NCI-H2196 treated with DMSO at 0.1 percent for 48 hours (cell line): ENCODE results near the gene MYH14.

ENCODE experiments used
- DNase-seq: peaks from one replicate; lab custom pipeline; 2025; ENCODE audit not compliant: unreplicated experiment; lab: John Stamatoyannopoulos, UW

Gene MYH14

GRCh38 chr19:50287331-50287730 lies 83.9 kb downstream of the MYH14 start:
- no peak for DNase-seq

DNA sequence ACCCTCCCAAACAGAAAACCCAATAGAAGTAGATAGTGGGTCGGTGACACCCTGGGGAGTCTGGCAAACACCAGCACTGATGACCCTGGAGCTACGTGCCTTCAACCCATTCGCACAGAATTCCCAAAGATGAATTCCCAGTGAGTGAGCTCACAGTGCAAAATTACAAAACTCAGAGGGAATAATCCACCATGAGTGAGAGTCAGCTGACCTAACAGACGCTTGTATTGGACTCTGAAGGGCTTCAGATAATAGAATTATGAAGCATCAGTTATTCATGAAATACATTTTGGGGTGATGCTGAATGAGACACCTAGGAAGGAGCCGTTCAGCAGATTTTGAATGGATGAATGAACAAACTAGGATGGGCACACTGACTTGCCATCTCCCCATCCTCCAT lies 85.5 kb downstream of the MYH14 start:
- no peak for DNase-seq

DNA sequence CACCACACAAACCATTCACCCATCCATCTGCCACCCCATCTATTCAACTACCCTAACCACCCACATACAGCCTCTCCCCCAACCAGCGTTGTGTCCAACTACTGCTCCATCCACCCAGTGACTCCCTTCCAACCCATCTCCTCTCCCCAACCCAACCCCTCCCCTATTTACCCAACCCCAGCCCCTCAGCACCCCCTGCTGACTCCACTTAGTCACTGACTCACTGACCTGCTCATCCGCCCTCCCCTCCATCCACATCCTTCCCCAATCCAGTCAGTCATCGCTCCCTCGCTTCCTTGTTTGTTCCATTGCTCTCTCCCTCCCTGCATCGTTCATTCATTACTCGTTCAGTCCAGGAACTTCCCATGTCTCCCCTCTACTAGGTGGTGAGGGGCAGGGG lies 86.6 kb downstream of the MYH14 start:
- no peak for DNase-seq

DNA sequence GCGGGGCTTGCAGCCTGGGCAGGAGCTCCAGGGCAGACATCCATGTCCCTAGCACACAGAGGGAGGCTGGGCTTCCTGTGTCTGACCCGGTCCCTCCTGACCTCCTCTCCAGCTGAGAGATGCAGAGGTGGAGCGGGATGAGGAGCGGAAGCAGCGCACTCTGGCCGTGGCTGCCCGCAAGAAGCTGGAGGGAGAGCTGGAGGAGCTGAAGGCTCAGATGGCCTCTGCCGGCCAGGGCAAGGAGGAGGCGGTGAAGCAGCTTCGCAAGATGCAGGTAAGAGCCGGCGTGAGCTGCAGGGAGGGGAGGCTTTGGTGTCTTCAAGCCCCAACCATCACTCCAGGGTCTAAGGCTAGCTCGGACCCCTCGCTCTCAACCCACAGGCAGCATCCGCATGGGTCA lies 87.4 kb downstream of the MYH14 start:
- DNase-seq, result no peak

GRCh38 chr19:50292216-50292827 lies 88.9 kb downstream of the MYH14 start:
- DNase-seq, result no peak

GRCh38 chr19:50293263-50294004 lies 90.0 kb downstream of the MYH14 start:
- DNase-seq, result no peak

- no peak for DNase-seq
Measured at GRCh38 chr19:50300051-50300450, 96.6 kb downstream of the MYH14 start.

DNA sequence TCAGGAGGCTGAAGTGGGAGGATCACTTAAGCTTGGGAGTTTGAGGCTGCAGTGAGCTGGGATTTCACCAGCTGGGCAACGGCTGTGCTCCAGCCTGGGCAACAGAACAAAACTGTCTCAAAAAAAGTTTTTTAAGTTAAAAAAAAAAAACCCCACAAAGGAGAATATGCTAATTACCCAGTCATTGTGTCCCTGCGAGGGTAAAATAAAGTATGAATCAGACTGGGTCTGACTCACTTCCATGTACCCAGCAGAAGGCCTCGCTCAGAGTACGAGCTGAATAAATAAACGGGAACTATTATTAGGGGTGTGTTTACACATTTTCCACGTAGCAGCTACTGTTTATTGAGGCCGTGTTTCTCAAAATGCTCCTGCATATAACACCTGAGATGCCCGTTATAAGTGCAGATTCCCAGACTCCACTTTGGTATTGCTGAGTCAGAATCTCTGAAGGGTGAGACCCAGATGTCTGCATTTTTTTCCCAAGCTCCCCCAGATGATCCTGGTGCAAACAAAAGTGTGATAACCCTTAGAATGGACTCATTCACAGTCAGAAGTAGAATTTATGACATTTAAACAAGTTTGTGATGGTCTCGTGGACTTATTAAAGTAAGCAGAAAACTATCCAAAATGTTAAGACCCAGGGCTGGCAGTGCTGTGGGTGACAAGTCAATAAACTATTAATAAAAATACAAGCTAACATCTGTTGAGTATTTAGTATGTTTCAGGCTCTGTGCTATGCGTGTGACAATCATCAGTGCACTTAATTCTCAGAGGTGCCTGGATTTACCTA lies 97.6 kb downstream of the MYH14 start:
- DNase-seq, result no peak

DNA sequence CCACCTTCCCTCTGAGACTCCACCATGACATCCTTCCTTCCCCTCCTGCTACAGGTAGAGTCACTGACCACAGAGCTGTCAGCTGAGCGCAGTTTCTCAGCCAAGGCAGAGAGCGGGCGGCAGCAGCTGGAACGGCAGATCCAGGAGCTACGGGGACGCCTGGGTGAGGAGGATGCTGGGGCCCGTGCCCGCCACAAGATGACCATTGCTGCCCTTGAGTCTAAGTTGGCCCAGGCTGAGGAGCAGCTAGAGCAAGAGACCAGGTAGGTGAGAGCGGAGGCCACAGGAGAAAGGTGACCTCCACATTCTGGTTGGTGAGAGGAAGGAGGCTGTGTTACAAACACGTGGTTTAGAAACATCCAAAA lies 98.2 kb downstream of the MYH14 start:
- DNase-seq, result no peak

DNA sequence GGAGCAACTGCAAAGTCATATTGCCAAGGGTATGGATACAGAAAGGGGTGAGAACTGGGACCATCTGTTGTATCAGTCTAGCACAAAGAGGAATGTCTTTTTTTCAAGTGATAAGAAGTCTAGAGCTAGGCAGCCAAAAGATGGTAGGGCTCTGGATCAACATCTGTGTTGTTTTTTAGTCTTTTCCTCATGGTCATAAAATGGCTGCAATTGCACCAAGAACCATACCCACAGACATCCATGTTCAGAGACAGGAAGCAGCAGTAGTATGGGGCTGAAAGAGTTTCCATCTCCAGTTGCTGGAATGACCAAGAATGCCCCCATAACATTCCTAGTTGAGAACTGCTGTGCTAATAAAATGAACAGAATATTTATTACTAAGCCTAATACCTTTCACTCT lies 100.1 kb downstream of the MYH14 start:
- DNase-seq, result no peak

DNA sequence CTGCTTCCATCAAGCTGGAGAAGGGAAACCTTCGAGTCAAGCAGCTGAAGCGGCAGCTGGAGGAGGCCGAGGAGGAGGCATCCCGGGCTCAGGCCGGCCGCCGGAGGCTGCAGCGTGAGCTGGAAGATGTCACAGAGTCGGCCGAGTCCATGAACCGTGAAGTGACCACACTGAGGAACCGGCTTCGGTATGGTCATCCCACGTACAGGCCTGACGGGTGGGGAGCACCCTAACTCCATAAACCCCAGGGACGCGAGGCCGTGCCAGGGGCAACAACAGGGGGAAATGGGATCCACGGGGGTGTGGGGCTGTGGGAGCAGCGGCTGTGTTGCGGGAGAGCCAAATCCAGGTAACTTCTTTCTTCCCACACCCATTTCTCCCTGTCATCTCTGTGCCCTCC lies 105.6 kb downstream of the MYH14 start:
- DNase-seq, result no peak

DNA sequence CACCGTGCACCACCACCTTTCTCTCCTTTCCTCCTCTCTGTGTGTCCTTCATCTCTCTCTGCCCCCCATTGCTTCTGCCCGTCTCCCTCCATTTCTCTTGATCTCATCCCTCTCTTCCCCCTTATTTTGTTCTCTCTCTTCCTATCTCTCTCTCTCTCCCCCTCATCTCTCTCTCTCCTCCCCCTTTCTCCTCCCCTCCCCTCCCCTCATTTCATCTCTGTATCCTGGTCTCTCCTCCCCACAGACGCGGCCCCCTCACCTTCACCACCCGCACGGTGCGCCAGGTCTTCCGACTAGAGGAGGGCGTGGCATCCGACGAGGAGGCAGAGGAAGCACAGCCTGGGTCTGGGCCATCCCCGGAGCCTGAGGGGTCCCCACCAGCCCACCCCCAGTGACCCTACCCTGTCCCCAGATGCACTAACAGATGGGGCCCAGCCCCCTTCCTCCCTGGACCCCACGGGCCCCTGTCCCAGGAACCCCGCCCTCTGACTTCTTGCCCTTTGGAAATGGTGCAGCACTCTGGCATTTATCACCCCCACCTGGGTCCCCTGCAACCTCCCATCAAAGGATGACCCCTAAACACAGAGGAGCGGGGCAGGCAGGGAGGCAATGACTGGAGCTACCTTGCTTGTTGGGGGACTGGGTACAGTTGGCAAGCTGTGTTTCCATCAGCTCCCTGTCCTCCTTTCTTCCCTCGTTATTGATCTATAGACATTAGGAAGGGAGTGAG lies 106.1 kb downstream of the MYH14 start:
- DNase-seq, result no peak

DNA sequence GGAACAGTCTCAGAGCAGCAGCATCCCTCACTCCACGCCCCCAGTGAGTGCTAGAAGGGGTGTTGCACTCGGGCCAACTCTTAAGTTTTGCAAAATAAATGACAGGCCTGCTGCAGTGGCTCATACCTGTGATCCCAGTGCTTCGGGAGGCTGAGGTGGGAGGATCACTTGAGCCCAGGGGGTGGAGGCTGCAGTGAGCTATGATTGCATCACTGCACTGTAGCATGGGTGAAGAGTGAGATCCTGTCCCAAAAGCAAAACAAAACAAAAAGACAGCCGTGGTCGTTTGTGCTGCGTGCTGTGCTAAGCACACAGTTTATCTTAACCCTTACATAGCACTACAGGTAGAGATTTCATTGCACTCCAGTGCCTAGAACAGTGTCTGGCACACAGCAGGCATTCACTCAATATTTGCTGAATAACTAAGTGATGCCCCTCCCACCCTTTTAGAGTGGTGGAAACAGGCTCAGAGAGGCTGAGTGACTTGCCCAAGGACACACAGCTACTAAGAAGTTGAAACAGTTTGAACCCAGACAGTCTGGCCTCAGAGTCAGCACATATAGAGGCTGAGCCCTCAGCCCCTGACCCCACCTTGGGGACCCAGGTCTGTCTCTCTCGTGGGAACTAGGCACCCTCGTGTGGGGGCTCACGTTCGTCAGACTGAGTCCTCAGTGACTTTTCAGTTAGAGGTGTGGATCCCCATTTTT lies 107.5 kb downstream of the MYH14 start:
- DNase-seq, result no peak

- DNase-seq, result no peak
Measured at GRCh38 chr19:50311723-50312635, 108.6 kb downstream of the MYH14 start.

DNA sequence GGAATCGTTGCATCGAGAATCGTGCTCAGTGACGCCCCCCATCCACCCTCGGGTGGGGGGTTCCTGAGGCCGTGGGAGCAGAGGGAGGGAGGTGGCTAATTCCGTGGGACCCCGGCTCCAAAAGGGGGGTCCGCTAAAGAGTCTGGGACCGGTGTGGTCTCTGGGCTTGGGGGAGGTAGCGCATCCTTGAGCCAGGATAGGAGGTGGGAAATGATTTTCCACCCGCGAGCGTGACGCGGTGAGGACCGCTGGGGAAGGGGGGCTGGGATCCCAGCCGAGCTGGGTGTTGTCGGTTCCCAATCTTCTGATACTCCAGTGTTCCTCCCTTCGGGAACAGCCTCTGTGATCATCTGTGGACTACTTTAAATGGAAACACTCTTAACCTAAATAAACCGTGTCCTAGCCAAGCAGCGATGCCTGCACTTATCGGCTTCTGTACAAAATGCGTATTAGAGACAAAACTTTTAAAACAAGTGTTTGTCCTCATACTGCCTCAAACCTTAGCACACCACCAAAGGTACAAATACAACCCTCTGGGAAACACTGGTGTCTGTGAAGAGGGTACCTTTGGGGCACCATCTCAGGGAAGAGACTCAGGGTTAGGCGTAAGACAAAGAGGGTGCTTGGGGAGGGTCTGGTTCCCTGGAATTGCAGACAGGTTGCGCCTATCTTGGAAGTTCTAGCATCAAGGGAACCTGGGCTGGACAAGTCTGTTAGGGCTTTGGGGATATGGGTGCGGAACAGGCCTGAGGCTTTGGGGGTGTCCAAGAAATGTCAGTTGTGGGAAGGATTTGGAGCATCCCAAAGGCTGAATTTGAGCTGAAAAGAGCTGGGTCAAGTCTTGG lies 109.8 kb downstream of the MYH14 start:
- no peak for DNase-seq

GRCh38 chr19:50313812-50314536 lies 110.6 kb downstream of the MYH14 start:
- DNase-seq, result no peak

DNA sequence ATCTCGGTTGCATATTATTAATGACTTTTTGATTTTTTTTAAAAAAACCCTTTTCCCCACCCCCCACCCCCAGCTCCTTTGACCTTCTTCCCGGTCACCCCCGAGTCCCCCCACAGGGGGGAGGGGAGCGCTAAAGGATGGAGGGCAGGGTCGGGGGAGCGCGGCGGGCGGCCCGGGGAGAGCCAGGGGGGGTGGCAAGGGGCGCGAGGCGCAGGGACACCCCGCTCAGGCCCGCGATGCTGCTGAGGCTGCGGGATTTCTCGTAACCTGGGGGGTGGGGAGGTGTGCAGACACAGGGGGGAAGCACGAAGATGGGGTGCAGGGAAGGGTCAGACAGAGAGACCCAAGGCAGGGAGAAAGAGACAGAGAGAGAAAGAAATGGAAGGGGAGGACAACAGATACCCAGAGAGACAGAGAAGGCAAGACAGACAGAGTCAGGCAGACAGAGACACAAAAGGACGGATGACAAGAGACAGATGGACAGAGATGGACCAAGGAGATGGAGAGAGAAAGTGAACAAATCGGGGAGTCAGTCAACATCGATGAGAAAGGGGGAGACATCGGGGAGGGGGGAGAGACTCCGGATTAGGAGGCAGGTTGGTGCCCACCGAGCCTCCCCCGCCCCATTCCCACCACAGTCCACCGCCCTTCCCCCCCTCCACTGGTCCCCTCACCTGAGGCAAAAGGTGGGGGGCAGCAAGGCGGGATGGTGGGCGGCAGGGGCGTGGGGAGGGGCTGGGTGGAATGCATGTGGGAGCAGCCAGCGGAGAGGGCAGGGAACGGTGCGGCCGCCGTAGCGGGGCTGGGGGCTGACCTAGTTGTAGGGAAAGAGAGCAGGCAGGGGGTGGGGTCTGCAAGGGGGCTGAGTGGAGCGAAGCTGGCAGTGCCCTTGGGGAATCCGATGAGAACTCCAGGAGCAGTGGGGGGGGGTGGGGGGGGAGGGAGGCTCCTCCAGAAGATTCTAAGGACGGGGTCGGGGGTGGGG lies 111.6 kb downstream of the MYH14 start:
- DNase-seq, result no peak
